BJ (cell line): ENCODE measurements around the gene MAN1B1. TPM values are rescaled to one million over a fixed set of nuclear protein-coding genes. Genes with fewer than 3 reads are reported as not detected.

Experiments
- CTCF ChIA-PET: fragments of 350-600 bp; formaldehyde crosslinking; extraction: SDS; loops from one replicate; lab custom pipeline; 2021; ENCODE audit warnings: antibody characterized with exemption, inconsistent platforms; lab: Yijun Ruan, JAX
- POLR2A ChIA-PET: fragments of 300-600 bp; sonication (Branson Sonifier 250); formaldehyde crosslinking; extraction: SDS; loops from one replicate; lab custom pipeline; 2021; ENCODE audit warnings: antibody characterized with exemption; lab: Charles Lee
- DNase-seq: peaks from one replicate; pipeline ENCODE4 v3.0.0-alpha.2; 2011; ENCODE audit warnings: low read depth
- H3K27me3 ChIP-seq: 2 replicates; pipeline ENCODE4 v1.6.0; 2011; ENCODE audit warnings: low read length; ENCODE audit not compliant: control insufficient read depth, insufficient read depth
- H3K36me3 ChIP-seq: 2 replicates; pipeline ENCODE4 v1.5.1; 2011; ENCODE audit warnings: low read length; ENCODE audit not compliant: control insufficient read depth, insufficient read depth
- H3K4me3 ChIP-seq: 2 replicates; pipeline ENCODE4 v1.5.1; 2011; ENCODE audit warnings: low read depth, mild to moderate bottlenecking, control low read depth, low read length
- CTCF ChIP-seq: IDR thresholded peaks from 2 replicates; pipeline ENCODE4 v1.5.1; 2011; ENCODE audit warnings: low read depth, mild to moderate bottlenecking, control low read depth, inconsistent platforms, low read length, moderate library complexity; ENCODE audit not compliant: insufficient read depth
- polyA plus RNA-seq: library from polyadenylated mRNA; depleted of rRNA; stranded (reverse); fragments of >200 nt; gene quantifications from 2 replicates; pipeline ENCODE4 v1.2.3, GENCODE V29; 2011

MAN1B1 gene
- polyA plus RNA-seq, 1 experiment, result 80.0 TPM

GRCh38 chr9:137139468-137140150, 52.8 kb downstream of the MAN1B1 start:
- ChIA-PET POLR2A (no interaction called here), CTCF (interaction anchor here (1.0 to 1.3 kb wide), 3 partner anchors 12 to 105 kb away, joined by 3 to 4 read pairs (median 3); no protein-coding TSS in a partner anchor)
- no peak for DNase-seq
- TF ChIP-seq CTCF, result no peak
- Histone ChIP-seq H3K4me3 (no peak overlapping the region), H3K27me3 (peaks cover 31% of the 10 kb centered on the region), H3K36me3 (no peaks in the 10 kb centered on the region)

GRCh38 chr9:137140151-137141012, 53.6 kb downstream of the MAN1B1 start:
- H3K4me3 ChIP-seq, result no peak overlapping the region
- no peak for DNase-seq
- TF ChIP-seq CTCF, result no peak
- H3K27me3 ChIP-seq, result peaks cover 31% of the 10 kb centered on the region
- POLR2A ChIA-PET, result no interaction called here
- CTCF ChIA-PET, result interaction anchor here (0.8 to 2.1 kb wide), 3 partner anchors 17 to 21 kb away, joined by 3 to 5 read pairs (median 3); no protein-coding TSS in a partner anchor
- H3K36me3 ChIP-seq, result no peaks in the 10 kb centered on the region

DNA sequence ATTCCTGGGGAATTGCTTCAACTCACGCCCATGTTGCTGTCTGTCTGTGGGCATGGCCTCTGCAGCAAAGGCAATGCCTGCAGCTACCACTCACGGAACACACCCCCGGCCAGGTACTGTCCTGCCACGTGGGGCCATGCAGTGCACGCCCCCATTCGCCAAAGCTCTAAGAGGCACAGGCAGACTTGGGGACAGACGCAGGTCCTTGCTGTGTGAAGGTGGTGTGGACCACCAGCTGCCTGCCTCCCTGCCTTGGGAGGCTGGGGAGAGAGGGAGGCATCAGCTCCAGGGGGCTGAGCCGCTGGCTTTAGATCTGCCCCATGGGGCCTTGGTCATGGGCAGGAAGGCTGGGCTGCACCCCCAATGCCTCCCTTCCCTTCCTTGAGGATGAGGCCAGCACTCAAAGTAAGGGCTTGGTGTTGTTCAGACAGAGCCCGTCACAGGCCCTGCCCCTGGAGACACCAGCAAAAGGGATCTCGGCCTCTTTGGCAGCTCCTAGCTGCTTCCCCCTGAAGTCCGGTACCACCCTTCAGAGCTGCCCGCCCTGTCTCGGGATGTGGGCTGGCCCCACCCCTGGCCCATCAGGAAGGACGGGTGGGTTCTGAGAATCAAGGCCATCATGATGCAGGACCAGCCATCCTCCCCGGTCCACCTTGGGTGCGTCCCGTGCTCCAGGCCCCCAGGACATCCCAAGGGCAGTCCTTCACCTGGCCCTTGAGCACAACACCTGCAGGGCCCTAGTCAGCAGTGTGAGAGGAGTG, 54.4 kb downstream of the MAN1B1 start:
- H3K27me3 ChIP-seq, result peaks cover 31% of the 10 kb centered on the region
- ChIA-PET POLR2A (no interaction called here), CTCF (interaction anchor here (0.8 to 2.1 kb wide), 2 partner anchors 18 to 22 kb away, joined by 3 to 5 read pairs; no protein-coding TSS in a partner anchor)
- TF ChIP-seq CTCF, result no peak
- no peak overlapping the region for H3K4me3 ChIP-seq
- DNase-seq, result no peak
- H3K36me3 ChIP-seq, result no peaks in the 10 kb centered on the region

DNA sequence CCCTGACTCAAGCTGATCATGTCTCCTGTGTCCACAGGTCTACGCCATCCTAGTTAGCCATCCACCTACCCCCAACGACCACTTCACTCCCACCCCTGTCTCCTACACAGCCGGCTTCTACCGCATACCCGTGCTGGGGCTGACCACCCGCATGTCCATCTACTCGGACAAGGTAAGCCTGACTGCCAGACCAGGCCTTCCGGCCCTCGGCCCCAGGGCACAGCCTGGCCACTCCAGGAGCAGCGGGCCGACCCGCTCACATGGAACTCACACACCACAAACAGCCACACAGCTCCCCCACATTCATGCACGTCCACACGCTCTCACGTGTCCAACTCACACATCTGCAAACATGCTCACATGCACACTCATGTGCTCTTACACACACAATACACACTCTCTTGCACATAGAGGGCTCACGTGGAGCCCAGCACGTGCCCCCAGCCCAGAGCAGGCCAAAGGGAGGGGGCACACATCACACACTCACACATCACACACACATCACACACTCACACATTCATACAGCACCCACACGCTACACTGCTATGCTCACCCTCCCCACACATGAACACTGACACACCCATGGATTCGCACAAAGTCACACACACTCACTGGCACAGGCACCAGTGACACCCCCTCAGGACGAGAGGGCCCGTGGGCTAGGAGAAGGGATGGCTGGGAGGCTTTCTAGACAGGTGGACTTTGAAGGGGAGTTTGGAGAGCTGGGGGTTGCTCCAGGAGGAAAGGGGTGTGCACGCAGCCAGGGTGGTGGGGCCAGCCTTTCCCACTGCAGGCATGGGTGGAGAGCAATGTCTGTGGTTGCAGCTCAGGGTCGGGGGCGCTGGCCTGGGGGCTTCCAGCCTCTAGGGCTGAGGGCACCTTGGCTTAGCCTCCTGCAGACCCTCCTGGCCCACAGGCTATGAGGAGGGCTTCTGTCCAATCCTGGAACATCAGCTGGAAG, 55.5 kb downstream of the MAN1B1 start:
- peaks cover 26% of the 10 kb centered on the region for H3K27me3 ChIP-seq

More for the DNA sequence above, 55.5 kb downstream of the MAN1B1 start:
- Histone ChIP-seq H3K36me3 (no peaks in the 10 kb centered on the region), H3K4me3 (no peak overlapping the region)
- ChIA-PET POLR2A (no interaction called here), CTCF (interaction anchor here (2.1 kb wide), 1 partner anchor 23 kb away, joined by 5 read pairs; no protein-coding TSS in a partner anchor)
- TF ChIP-seq CTCF, result no peak
- no peak for DNase-seq
